Naive B cell (primary cell): Measurements from ENCODE around the gene SELENOO. TPM values are rescaled to one million over a fixed set of nuclear protein-coding genes. Genes with fewer than 3 reads are reported as not detected.

Source experiments
- ATAC-seq, 2 donors: fragments of 150-1000 bp; cut with Tn5 transposase; 2 replicates each; pipeline ENCODE4 v1.10.0; 2021; ENCODE audit warnings: low read depth in 2 of 2, mild to moderate bottlenecking in 2 of 2, moderate library complexity in 2 of 2
- DNase-seq: peaks from one replicate; pipeline ENCODE4 v3.0.0; 2022
- H3K27ac Mint-ChIP-seq, 6 donors: one replicate each; pipeline ENCODE4 v1.8.0; 2020 to 2022; ENCODE audit warnings: mild to moderate bottlenecking in 6 of 6, mixed read lengths in 6 of 6, moderate library complexity in 5 of 6, inconsistent platforms in 2 of 6
- H3K27me3 Mint-ChIP-seq, 3 donors: one replicate each; pipeline ENCODE4 v1.8.0; 2021 to 2022; ENCODE audit warnings: mixed read lengths in 3 of 3, mild to moderate bottlenecking in 1 of 3
- H3K36me3 Mint-ChIP-seq, 2 donors: one replicate each; pipeline ENCODE4 v1.8.0; 2020 to 2022; ENCODE audit warnings: mixed read lengths in 2 of 2, inconsistent platforms in 1 of 2, mild to moderate bottlenecking in 1 of 2
- H3K4me1 Mint-ChIP-seq, 3 donors: one replicate each; pipeline ENCODE4 v1.8.0; 2020 to 2022; ENCODE audit warnings: mixed read lengths in 3 of 3, inconsistent platforms in 1 of 3, mild to moderate bottlenecking in 1 of 3, moderate library complexity in 1 of 3
- H3K4me3 Mint-ChIP-seq, 8 donors: one replicate each; pipeline ENCODE4 v1.8.0; 2020 to 2022; ENCODE audit warnings: mild to moderate bottlenecking in 8 of 8, mixed read lengths in 8 of 8, moderate library complexity in 8 of 8, inconsistent platforms in 2 of 8
- H3K9me3 Mint-ChIP-seq, 7 donors: one replicate each; pipeline ENCODE4 v1.8.0; 2020 to 2022; ENCODE audit warnings: mixed read lengths in 7 of 7, mild to moderate bottlenecking in 5 of 7, inconsistent platforms in 2 of 7, moderate library complexity in 1 of 7
- polyA plus RNA-seq, 6 donors: library from polyadenylated mRNA; unstranded; fragments of 300-500 nt; fragmentation: Illumina TruSeq; gene quantifications; one replicate each; pipeline ENCODE4 v1.2.3, GENCODE V29; 2021; ENCODE audit warnings: low read depth in 6 of 6

The SELENOO gene
- polyA plus RNA-seq, 6 donors from 2014 or later: 2.9 to 6.8 (median 5.2) TPM

- H3K27ac Mint-ChIP-seq: peak overlapping the region in 3 of 6 donors; percentile 51 to 84 (median 81)
- peaks cover 27 to 35% (median 32%) of the 10 kb centered on the region in 3 donors for H3K4me1 Mint-ChIP-seq
- ATAC-seq: no peak
- H3K36me3 Mint-ChIP-seq: no peaks in the 10 kb centered on the region
- H3K27me3 Mint-ChIP-seq: peaks cover 5 to 17% (median 11%) of the 10 kb centered on the region in 3 donors
- H3K9me3 Mint-ChIP-seq: no peaks in the 10 kb centered on the region
- H3K4me3 Mint-ChIP-seq: peak overlapping the region; percentile 68 to 87 (median 81)
- DNase-seq: no peak
These were observed 16.6 kb upstream of the SELENOO start for GRCh38 chr22:50184004-50184901.

- no peak for DNase-seq
- Mint-ChIP-seq H3K27me3 (peaks cover under 1 to 12% (median 5%) of the 10 kb centered on the region in 3 donors), H3K27ac (peak overlapping the region in 1 of 6 donors; percentile 100), H3K36me3 (no peaks in the 10 kb centered on the region), H3K4me1 (peaks cover 28 to 38% (median 34%) of the 10 kb centered on the region in 3 donors), H3K9me3 (no peaks in the 10 kb centered on the region), H3K4me3 (peak overlapping the region; percentile 68 to 90 (median 84))
- no peak for ATAC-seq
These were observed 15.9 kb upstream of the SELENOO start for GRCh38 chr22:50184902-50185374.

GRCh38 chr22:50185375-50186087 is 15.3 kb upstream of the SELENOO start, which contains the start of gene TRABD:
TRABD (plus strand) TSS chr22:50185913; CDS start chr22:50193061, 7,148 bp downstream.
- peaks cover 0 to 11% (median 0%) of the 10 kb centered on the region in 3 donors for H3K27me3 Mint-ChIP-seq
- ATAC-seq: peak; percentile 43 to 55
- H3K27ac Mint-ChIP-seq: peak within 1 kb of the TSS; percentile 95 to 100 (median 97)
- H3K4me3 Mint-ChIP-seq: peak within 1 kb of the TSS; percentile 84 to 97 (median 94)
- DNase-seq: peak; percentile 85
- H3K36me3 Mint-ChIP-seq: no peaks in the 10 kb centered on the region
- peaks cover 25 to 35% (median 34%) of the 10 kb centered on the region in 3 donors for H3K4me1 Mint-ChIP-seq
- no peaks in the 10 kb centered on the region for H3K9me3 Mint-ChIP-seq

GRCh38 chr22:50186181-50186714 is 14.6 kb upstream of the SELENOO start:
- peaks cover 0 to 11% (median 0%) of the 10 kb centered on the region in 3 donors for H3K27me3 Mint-ChIP-seq
- peak overlapping the region; percentile 92 to 100 (median 97) for H3K27ac Mint-ChIP-seq
- peak overlapping the region; percentile 84 to 97 (median 94) for H3K4me3 Mint-ChIP-seq
- ATAC-seq: no peak
- H3K36me3 Mint-ChIP-seq: no peaks in the 10 kb centered on the region
- H3K4me1 Mint-ChIP-seq: peaks cover 30 to 41% (median 39%) of the 10 kb centered on the region in 3 donors
- DNase-seq: no peak
- H3K9me3 Mint-ChIP-seq: no peaks in the 10 kb centered on the region

GRCh38 chr22:50186761-50187523 is 13.9 kb upstream of the SELENOO start:
- Mint-ChIP-seq H3K36me3 (no peaks in the 10 kb centered on the region), H3K4me1 (peaks cover 35 to 48% (median 46%) of the 10 kb centered on the region in 3 donors), H3K9me3 (no peaks in the 10 kb centered on the region), H3K27ac (peak overlapping the region; percentile 92 to 100 (median 97)), H3K27me3 (peaks cover 0 to 11% (median 0%) of the 10 kb centered on the region in 3 donors), H3K4me3 (peak overlapping the region; percentile 84 to 97 (median 94))
- ATAC-seq (no peak), DNase-seq (no peak)

- Mint-ChIP-seq H3K27me3 (peaks cover 0 to 11% (median 0%) of the 10 kb centered on the region in 3 donors), H3K4me1 (peaks cover 44 to 62% (median 58%) of the 10 kb centered on the region in 3 donors), H3K27ac (peak overlapping the region; percentile 24 to 100 (median 84)), H3K36me3 (no peaks in the 10 kb centered on the region), H3K9me3 (no peaks in the 10 kb centered on the region), H3K4me3 (peak overlapping the region in 6 of 8 donors; percentile 26 to 84 (median 67))
- ATAC-seq: no peak
- DNase-seq: no peak
These were observed 12.5 kb upstream of the SELENOO start for GRCh38 chr22:50188356-50188755.

GRCh38 chr22:50189184-50189848 is 11.5 kb upstream of the SELENOO start:
- Mint-ChIP-seq H3K27ac (peak overlapping the region; percentile 100), H3K27me3 (peaks cover 0 to 5% (median 0%) of the 10 kb centered on the region in 3 donors), H3K9me3 (no peaks in the 10 kb centered on the region), H3K4me1 (peaks cover 44 to 62% (median 55%) of the 10 kb centered on the region in 3 donors), H3K36me3 (no peaks in the 10 kb centered on the region), H3K4me3 (peak overlapping the region; percentile 63 to 96 (median 78))
- ATAC-seq (no peak), DNase-seq (no peak)

- peaks cover 0 to under 1% (median 0%) of the 10 kb centered on the region in 3 donors for H3K27me3 Mint-ChIP-seq
These were observed 11.0 kb upstream of the SELENOO start for GRCh38 chr22:50189849-50190181.

GRCh38 chr22:50190182-50190940 is 10.4 kb upstream of the SELENOO start:
- peak overlapping the region; percentile 77 to 96 (median 89) for H3K4me3 Mint-ChIP-seq
- no peaks in the 10 kb centered on the region for H3K9me3 Mint-ChIP-seq
- no peaks in the 10 kb centered on the region for H3K36me3 Mint-ChIP-seq
- H3K27ac Mint-ChIP-seq: peak overlapping the region; percentile 100
- peaks cover 40 to 65% (median 64%) of the 10 kb centered on the region in 3 donors for H3K4me1 Mint-ChIP-seq
- DNase-seq: peak; percentile 97
- H3K27me3 Mint-ChIP-seq: no peaks in the 10 kb centered on the region
- peak; percentile 56 to 59 for ATAC-seq

More at GRCh38 chr22:50189849-50190181, 11.0 kb upstream of the SELENOO start:
- peak overlapping the region; percentile 100 for H3K27ac Mint-ChIP-seq
- ATAC-seq (no peak), DNase-seq (no peak)
- no peaks in the 10 kb centered on the region for H3K9me3 Mint-ChIP-seq
- no peaks in the 10 kb centered on the region for H3K36me3 Mint-ChIP-seq
- H3K4me1 Mint-ChIP-seq: peaks cover 40 to 60% (median 58%) of the 10 kb centered on the region in 3 donors
- H3K4me3 Mint-ChIP-seq: peak overlapping the region; percentile 63 to 96 (median 84)

- DNase-seq (peak; percentile 93), ATAC-seq (peak; percentile 52 to 56)
- Mint-ChIP-seq H3K27ac (peak overlapping the region; percentile 100), H3K36me3 (no peaks in the 10 kb centered on the region), H3K27me3 (no peaks in the 10 kb centered on the region), H3K4me1 (peaks cover 40 to 72% (median 71%) of the 10 kb centered on the region in 3 donors), H3K9me3 (no peaks in the 10 kb centered on the region), H3K4me3 (peak overlapping the region; percentile 77 to 96 (median 89))
These were observed 9.7 kb upstream of the SELENOO start for GRCh38 chr22:50190941-50191741.
